ENCODE data around the gene WDHD1.
"Not testable (repeated sequence)": the region's sequence is repeated elsewhere in the genome, so short reads cannot be mapped to it uniquely, and the experiment has no call there.

The WDHD1 gene

GRCh38 chr14:54947230-54947629, 79.7 kb downstream of the WDHD1 start:
- no peak for DNase-seq

GRCh38 chr14:54946500-54946899, 80.4 kb downstream of the WDHD1 start:
- no peak for DNase-seq

- no peak for DNase-seq
These were observed 82.0 kb downstream of the WDHD1 start for GRCh38 chr14:54944737-54945391.

- no peak for DNase-seq
These were observed 84.0 kb downstream of the WDHD1 start for GRCh38 chr14:54942913-54943312.

- DNase-seq, result no peak
These were observed 90.1 kb downstream of the WDHD1 start for GRCh38 chr14:54936816-54937215.

GRCh38 chr14:54935958-54936357, 90.9 kb downstream of the WDHD1 start:
- no peak for DNase-seq

- no peak for DNase-seq
These were observed 91.8 kb downstream of the WDHD1 start for GRCh38 chr14:54935100-54935499.

- no peak for DNase-seq
These were observed 93.9 kb downstream of the WDHD1 start for GRCh38 chr14:54933006-54933405.

GRCh38 chr14:54931598-54932340, 95.1 kb downstream of the WDHD1 start:
- DNase-seq, result no peak

- no peak for DNase-seq
These were observed 95.8 kb downstream of the WDHD1 start for GRCh38 chr14:54931101-54931500.

GRCh38 chr14:54929556-54929955, 97.3 kb downstream of the WDHD1 start:
- no peak for DNase-seq

GRCh38 chr14:54928216-54928615, 98.7 kb downstream of the WDHD1 start:
- no peak for DNase-seq

- DNase-seq, result no peak
These were observed 99.3 kb downstream of the WDHD1 start for GRCh38 chr14:54927551-54927950.

GRCh38 chr14:54926570-54926969, 100.3 kb downstream of the WDHD1 start:
- not testable (repeated sequence) for DNase-seq

- DNase-seq, result no peak
These were observed 104.3 kb downstream of the WDHD1 start for GRCh38 chr14:54922598-54922997.

GRCh38 chr14:54920052-54920451, 106.8 kb downstream of the WDHD1 start:
- DNase-seq, result no peak

GRCh38 chr14:54919330-54919729, 107.6 kb downstream of the WDHD1 start:
- DNase-seq, result no peak

- no peak for DNase-seq
These were observed 108.5 kb downstream of the WDHD1 start for GRCh38 chr14:54918427-54918826.

GRCh38 chr14:54916101-54916500, 110.8 kb downstream of the WDHD1 start:
- DNase-seq, result no peak

- no peak for DNase-seq
These were observed 116.9 kb downstream of the WDHD1 start for GRCh38 chr14:54909817-54910558.

- not testable (repeated sequence) for DNase-seq
These were observed 117.9 kb downstream of the WDHD1 start for GRCh38 chr14:54908973-54909372.

GRCh38 chr14:54908190-54908589, 118.7 kb downstream of the WDHD1 start:
- DNase-seq, result no peak

GRCh38 chr14:54906075-54906474, 120.8 kb downstream of the WDHD1 start:
- DNase-seq, result no peak
